Ramos (cell line): Measurements from ENCODE around the gene RARS2.

Source experiments
- in situ Hi-C: fragments of 300-500 bp; cut with MboI; formaldehyde crosslinking; loops from one replicate; pipeline ENCODE4 v1.14.3; 2022; ENCODE audit warnings: low sequenced_read_pairs; ENCODE audit not compliant: unreplicated experiment

The RARS2 gene

GRCh38 chr6:87575423-87575822, 14.4 kb downstream of the RARS2 start:
- in situ Hi-C loops: no loop called here

- in situ Hi-C loops: no loop called here
Observed at GRCh38 chr6:87574237-87574804, 15.5 kb downstream of the RARS2 start.

- in situ Hi-C loops: no loop called here
Observed at GRCh38 chr6:87573307-87574024, 16.3 kb downstream of the RARS2 start.

GRCh38 chr6:87572883-87573282, 16.9 kb downstream of the RARS2 start:
- in situ Hi-C loops: no loop called here

GRCh38 chr6:87572021-87572420, 17.8 kb downstream of the RARS2 start:
- in situ Hi-C loops: no loop called here

GRCh38 chr6:87561017-87561416, 28.8 kb downstream of the RARS2 start:
- in situ Hi-C loops: no loop called here

- in situ Hi-C loops: no loop called here
Observed at GRCh38 chr6:87558446-87558845, 31.3 kb downstream of the RARS2 start.

GRCh38 chr6:87555506-87555905, 34.3 kb downstream of the RARS2 start:
- in situ Hi-C loops: no loop called here

GRCh38 chr6:87553159-87553765, 36.5 kb downstream of the RARS2 start:
- in situ Hi-C loops: no loop called here

- in situ Hi-C loops: no loop called here
Observed at GRCh38 chr6:87551799-87552198, 38.0 kb downstream of the RARS2 start.

GRCh38 chr6:87544474-87544735, 45.4 kb downstream of the RARS2 start:
- in situ Hi-C loops: no loop called here

- in situ Hi-C loops: no loop called here
Observed at GRCh38 chr6:87543696-87544473, 45.9 kb downstream of the RARS2 start.

- in situ Hi-C loops: no loop called here
Observed at GRCh38 chr6:87541744-87542143, 48.0 kb downstream of the RARS2 start.

- in situ Hi-C loops: no loop called here
Observed at GRCh38 chr6:87541041-87541440, 48.7 kb downstream of the RARS2 start.

- in situ Hi-C loops: no loop called here
Observed at GRCh38 chr6:87540539-87540938, 49.2 kb downstream of the RARS2 start.

GRCh38 chr6:87539554-87539953, 50.2 kb downstream of the RARS2 start:
- in situ Hi-C loops: no loop called here

GRCh38 chr6:87538510-87539260, 51.1 kb downstream of the RARS2 start:
- in situ Hi-C loops: no loop called here

GRCh38 chr6:87534377-87535047, 55.3 kb downstream of the RARS2 start:
- in situ Hi-C loops: no loop called here

- in situ Hi-C loops: no loop called here
Observed at GRCh38 chr6:87529221-87529620, 60.6 kb downstream of the RARS2 start.

GRCh38 chr6:87522686-87523085, 67.1 kb downstream of the RARS2 start:
- in situ Hi-C loops: no loop called here
